GM21786 (cell line): ENCODE measurements around the gene DAPK2.

Experiments used
- ATAC-seq: cut with Tn5 transposase; IDR thresholded peaks from one replicate; pipeline ENCODE4 v1.9.1; 2021; ENCODE audit not compliant: unreplicated experiment

DAPK2 gene

DNA sequence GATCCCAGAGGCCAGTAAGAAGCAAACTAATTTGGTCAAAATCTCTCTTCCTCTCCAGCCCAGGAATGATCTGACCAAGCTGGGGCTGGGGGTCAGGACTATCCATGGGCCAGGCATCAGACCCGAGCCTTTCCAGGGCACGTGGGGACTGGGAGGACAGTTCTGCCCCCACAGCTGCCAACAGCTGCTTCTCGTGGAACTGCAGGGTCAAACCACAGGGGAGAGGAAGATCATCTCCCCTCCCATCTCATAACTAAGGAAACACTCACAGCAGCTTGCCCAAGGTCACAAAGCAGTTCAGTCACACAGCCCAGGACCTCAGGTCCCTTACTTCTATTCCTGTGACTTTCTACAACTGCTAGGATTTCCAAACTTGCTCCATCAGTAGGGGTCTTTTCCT, 47.1 kb downstream of the DAPK2 start:
- ATAC-seq = no peak

- ATAC-seq = no peak
Observed at GRCh38 chr15:63998489-63998888, 47.8 kb downstream of the DAPK2 start.

GRCh38 chr15:63997715-63998442, 48.4 kb downstream of the DAPK2 start:
- ATAC-seq = no peak

GRCh38 chr15:63996794-63997357, 49.4 kb downstream of the DAPK2 start:
- no peak for ATAC-seq

GRCh38 chr15:63995789-63996188, 50.5 kb downstream of the DAPK2 start:
- ATAC-seq = no peak

- no peak for ATAC-seq
Observed at GRCh38 chr15:63994073-63994600, 52.1 kb downstream of the DAPK2 start.

- no peak for ATAC-seq
Observed at GRCh38 chr15:63992300-63992699, 54.0 kb downstream of the DAPK2 start.

DNA sequence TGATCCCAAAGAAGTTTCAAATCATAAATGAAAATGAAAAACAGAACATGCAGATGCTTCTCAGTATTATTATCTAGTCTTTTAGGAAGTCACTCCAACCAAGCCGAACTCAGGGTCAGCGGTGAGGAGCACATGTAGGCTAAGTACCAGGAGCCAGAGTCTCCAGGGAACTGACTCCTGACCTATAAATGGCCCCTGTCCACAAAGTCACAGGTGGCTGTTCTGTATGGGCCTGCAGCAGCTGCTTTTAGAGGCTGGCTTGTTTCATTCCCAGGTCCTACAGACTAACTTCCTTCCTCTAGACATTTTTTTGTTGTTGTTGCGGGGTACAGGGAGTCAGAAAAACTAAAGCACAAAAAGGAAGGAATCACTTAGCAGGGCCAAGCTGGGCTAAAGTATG, 54.6 kb downstream of the DAPK2 start:
- no peak for ATAC-seq

DNA sequence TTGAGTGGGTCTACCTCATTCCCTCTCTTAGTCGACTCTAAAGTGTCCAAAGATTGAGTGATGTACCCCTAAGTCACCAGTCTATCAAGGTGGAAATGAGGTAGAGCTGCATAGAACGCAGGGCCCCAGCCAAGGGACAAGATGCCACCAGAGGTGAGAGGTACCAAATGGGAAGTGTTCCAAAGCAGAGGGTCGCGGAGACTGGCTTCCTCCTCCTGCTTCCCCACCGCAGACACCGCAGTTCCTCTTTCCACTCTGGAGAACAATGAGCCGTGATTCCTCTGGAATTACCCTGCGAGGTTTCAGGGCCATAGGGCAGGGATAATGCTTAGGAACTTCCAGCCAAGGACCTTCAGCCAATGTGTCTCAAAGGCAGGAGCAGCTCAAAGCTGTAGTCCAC, 55.8 kb downstream of the DAPK2 start:
- no peak for ATAC-seq

GRCh38 chr15:63987796-63988378, 58.4 kb downstream of the DAPK2 start:
- ATAC-seq = no peak

GRCh38 chr15:63986751-63987341, 59.4 kb downstream of the DAPK2 start:
- ATAC-seq = peak; percentile 62

DNA sequence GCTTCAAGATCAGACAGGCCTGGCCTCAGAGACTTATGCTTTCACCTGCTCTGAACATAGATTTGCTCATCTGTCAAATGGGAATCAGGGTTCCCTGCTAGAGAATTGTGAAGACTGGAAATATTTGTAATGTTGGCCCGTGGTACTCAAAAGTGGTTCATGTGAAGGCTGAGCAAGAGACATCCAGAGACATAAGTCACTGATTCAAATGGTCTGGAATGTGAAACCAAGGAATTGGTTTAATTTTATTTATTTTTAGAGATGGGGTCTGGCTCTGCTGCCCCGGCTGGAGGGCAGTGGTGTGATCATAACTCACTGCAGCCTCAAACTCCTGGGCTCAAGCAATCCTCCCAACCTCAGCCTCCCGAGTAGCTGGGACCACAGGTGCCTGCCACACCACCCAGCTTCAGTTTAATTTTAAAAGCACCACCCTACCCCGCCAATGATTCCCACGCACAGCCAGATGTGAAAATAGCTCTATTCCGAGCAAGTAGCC, 60.1 kb downstream of the DAPK2 start:
- ATAC-seq = no peak

GRCh38 chr15:63985221-63986184, 60.8 kb downstream of the DAPK2 start:
- no peak for ATAC-seq

DNA sequence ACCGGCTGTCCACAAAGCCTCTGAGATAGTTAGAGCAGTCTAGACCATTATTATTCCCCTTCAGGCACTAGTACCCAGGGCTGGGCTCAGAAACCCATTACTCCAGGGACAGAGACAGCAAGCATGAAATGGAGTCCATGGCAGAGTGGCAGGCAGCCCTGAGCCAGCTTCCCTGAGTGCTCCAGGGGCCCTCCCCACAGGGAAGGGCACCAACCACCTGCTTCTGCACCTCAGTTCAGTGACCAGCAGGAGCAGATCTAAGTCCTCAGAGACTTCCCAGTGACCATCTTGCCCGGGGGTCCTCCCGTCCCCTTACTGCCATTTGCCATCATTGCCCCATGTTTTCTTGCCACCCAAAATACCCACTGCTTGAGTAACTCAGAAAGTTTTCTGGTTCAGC, 62.0 kb downstream of the DAPK2 start:
- no peak for ATAC-seq

DNA sequence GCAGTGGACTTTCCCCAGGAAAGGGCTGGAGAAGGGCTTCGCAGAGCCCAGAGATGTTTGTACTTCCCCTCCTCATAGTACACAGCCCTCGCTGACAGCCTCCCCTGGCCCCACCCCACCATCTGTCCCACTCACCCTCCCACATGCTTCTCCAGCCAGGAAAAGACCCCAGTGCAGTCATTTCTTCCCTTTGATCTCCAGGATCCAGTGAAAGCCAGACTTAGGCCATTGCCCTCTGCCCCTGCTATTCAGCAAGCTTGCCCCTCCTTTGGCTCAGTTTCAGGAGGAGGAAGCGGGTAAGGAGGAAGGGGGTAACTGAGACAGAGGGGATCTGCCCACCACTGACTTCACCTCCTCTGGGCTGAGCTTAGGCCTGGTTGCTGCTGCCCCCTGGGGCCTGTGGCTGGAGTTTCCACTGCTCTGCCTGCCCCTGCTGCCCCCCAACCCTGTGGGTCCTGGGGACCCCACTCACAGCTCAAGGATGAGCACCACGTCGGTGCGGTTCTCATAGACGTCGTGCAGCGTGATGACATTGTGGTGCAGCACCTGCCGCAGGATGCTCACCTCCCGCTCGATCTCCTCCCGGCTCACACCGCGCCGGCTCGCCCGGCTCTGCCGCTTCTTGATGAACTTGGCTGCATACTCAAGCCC, 63.1 kb downstream of the DAPK2 start:
- ATAC-seq = no peak

GRCh38 chr15:63982381-63982854, 63.9 kb downstream of the DAPK2 start:
- no peak for ATAC-seq

- no peak for ATAC-seq
Observed at GRCh38 chr15:63981596-63982320, 64.5 kb downstream of the DAPK2 start.

GRCh38 chr15:63979262-63979793, 67.0 kb downstream of the DAPK2 start:
- ATAC-seq = no peak
